B cell (primary cell): ENCODE measurements around the gene APOL3. TPM values are rescaled to one million over a fixed set of nuclear protein-coding genes. Genes with fewer than 3 reads are reported as not detected.
"Not testable (repeated sequence)": the region's sequence is repeated elsewhere in the genome, so short reads cannot be mapped to it uniquely, and the experiment has no call there.

Experiments
- ATAC-seq: fragments of 200-7000 bp; cut with Tn5 transposase; one replicate; pipeline ENCODE4 v1.10.0; 2021; ENCODE audit warnings: low read depth, mild to moderate bottlenecking, moderate number of reproducible peaks, moderate library complexity
- CTCF ChIA-PET: fragments of 350-600 bp; sonication (Branson Sonifier 250); formaldehyde crosslinking; loops from one replicate; lab custom pipeline; 2021; ENCODE audit warnings: antibody characterized with exemption, inconsistent platforms; lab: Charles Lee
- POLR2A ChIA-PET: fragments of 350-600 bp; sonication (Branson Sonifier 250); formaldehyde crosslinking; loops from one replicate; lab custom pipeline; 2021; ENCODE audit warnings: antibody characterized with exemption; lab: Charles Lee
- DNase-seq: peaks from one replicate; pipeline ENCODE4 v3.0.0; 2013
- H2AFZ ChIP-seq: 2 replicates; pipeline ENCODE4 v1.6.1; 2012; ENCODE audit warnings: mild to moderate bottlenecking, low read depth, low read length; ENCODE audit not compliant: insufficient read depth, poor library complexity, severe bottlenecking
- H3K27ac ChIP-seq, 2 donors: 1 replicate in 1 of 2; 2 replicates in 1 of 2; pipeline ENCODE4 v1.5.1; 2012 to 2013; ENCODE audit warnings: low read length in 2 of 2, mild to moderate bottlenecking in 2 of 2, moderate library complexity in 1 of 2
- H3K27me3 ChIP-seq, 4 experiments: fragments of 200-600 bp in 1 of 4; sonication (generic) in 1 of 4; replicated peaks in 1 of 4; 1 replicate in 2 of 4; 2 replicates in 2 of 4; pipeline versions ENCODE4 v1.6.1 to v1.7.0; 2013 to 2016; ENCODE audit warnings: low read length in 3 of 4, mild to moderate bottlenecking in 2 of 4, mixed read lengths in 1 of 4, moderate library complexity in 1 of 4; ENCODE audit not compliant: insufficient read depth in 4 of 4, control insufficient read depth in 3 of 4; ENCODE audit errors: control extremely low read depth in 1 of 4
- H3K36me3 ChIP-seq, 2 experiments: replicated peaks in 1 of 2; 1 replicate in 1 of 2; 2 replicates in 1 of 2; pipeline versions ENCODE4 v1.6.1 to v1.7.1; 2013; ENCODE audit warnings: low read length in 1 of 2; ENCODE audit not compliant: insufficient read depth in 2 of 2, control insufficient read depth in 1 of 2; ENCODE audit errors: control extremely low read depth in 1 of 2, extremely low read depth in 1 of 2
- H3K4me1 ChIP-seq, 2 donors: fragments of 200-600 bp in 1 of 2; sonication (generic) in 1 of 2; 1 replicate in 1 of 2; 2 replicates in 1 of 2; pipeline versions ENCODE4 v1.5.1 to v1.6.1; 2013 to 2017; ENCODE audit warnings: low read length in 2 of 2; ENCODE audit not compliant: control insufficient read depth in 2 of 2, insufficient read depth in 2 of 2
- H3K4me2 ChIP-seq: replicated peaks from 2 replicates; pipeline ENCODE3; 2012; ENCODE audit warnings: mild to moderate bottlenecking, low read depth, low read length; ENCODE audit not compliant: poor library complexity, severe bottlenecking
- H3K4me3 ChIP-seq, 5 experiments: fragments of 200-600 bp in 1 of 5; sonication (generic) in 1 of 5; 1 replicate in 3 of 5; 2 replicates in 2 of 5; pipeline versions ENCODE4 v1.5.1 to v1.7.0; 2011 to 2016; ENCODE audit warnings: low read length in 4 of 5, mild to moderate bottlenecking in 4 of 5, low read depth in 2 of 5, control low read depth in 1 of 5, moderate library complexity in 1 of 5; ENCODE audit not compliant: insufficient read depth in 1 of 5; ENCODE audit errors: control extremely low read depth in 1 of 5, extremely low read depth in 1 of 5
- H3K79me2 ChIP-seq: fragments of 200-600 bp; sonication (generic); one replicate; pipeline ENCODE4 v1.6.0; 2016; ENCODE audit warnings: low read length; ENCODE audit not compliant: control insufficient read depth, insufficient read depth
- H3K9ac ChIP-seq: fragments of 200-600 bp; sonication (generic); 2 replicates; pipeline ENCODE4 v1.6.1; 2017; ENCODE audit warnings: mild to moderate bottlenecking, low read length, moderate library complexity
- H3K9me3 ChIP-seq, 3 donors: one replicate each; pipeline versions ENCODE4 v1.6.1 to v1.7.1; 2013; ENCODE audit warnings: low read length in 2 of 3; ENCODE audit not compliant: control insufficient read depth in 2 of 3, insufficient read depth in 1 of 3; ENCODE audit errors: control extremely low read depth in 1 of 3
- H4K20me1 ChIP-seq: 2 replicates; pipeline ENCODE4 v1.6.0; 2012; ENCODE audit warnings: mild to moderate bottlenecking, low read length; ENCODE audit not compliant: insufficient read depth, control insufficient read depth, poor library complexity, severe bottlenecking
- H3K27ac Mint-ChIP-seq: one replicate; pipeline ENCODE4 v1.8.0; 2021; ENCODE audit warnings: mixed read lengths
- H3K27me3 Mint-ChIP-seq: one replicate; pipeline ENCODE4 v1.8.0; 2021; ENCODE audit warnings: mixed read lengths
- H3K4me1 Mint-ChIP-seq: one replicate; pipeline ENCODE4 v1.8.0; 2021; ENCODE audit warnings: mixed read lengths
- H3K4me3 Mint-ChIP-seq: one replicate; pipeline ENCODE4 v1.8.0; 2021; ENCODE audit warnings: mixed read lengths
- H3K9me3 Mint-ChIP-seq: one replicate; pipeline ENCODE4 v1.8.0; 2022; ENCODE audit warnings: mixed read lengths; ENCODE audit not compliant: insufficient read depth
- CTCF ChIP-seq: fragments of 200-600 bp; IDR thresholded peaks from one replicate; pipeline ENCODE4 v1.8.0; 2022; ENCODE audit warnings: antibody characterized with exemption, mild to moderate bottlenecking
- EZH2 ChIP-seq: IDR thresholded peaks from 2 replicates; pipeline ENCODE4 v1.6.1; 2012; ENCODE audit warnings: borderline replicate concordance, low read depth, mild to moderate bottlenecking, moderate library complexity, low read length; ENCODE audit not compliant: insufficient read depth, poor library complexity, severe bottlenecking
- WGBS: methylation state at CpG from one replicate; pipeline ENCODE4 v1.1.5; 2013; ENCODE audit warnings: missing lambda C conversion rate; ENCODE audit not compliant: insufficient coverage; 5-methylcytosine and 5-hydroxymethylcytosine counted together
- intact Hi-C: fragments of 100-400 bp; cut with micrococcal nuclease; formaldehyde crosslinking; loops from one replicate; pipeline ENCODE4 v1.10.0; 2022
- polyA plus RNA-seq: library from polyadenylated mRNA; depleted of rRNA; stranded (reverse); fragments of >200 nt; gene quantifications from 2 replicates; pipeline ENCODE4 v1.2.3, GENCODE V29; 2012
- total RNA-seq, 2 donors: library from RNA; stranded (reverse); fragments of 120-200 nt in 1 of 2; gene quantifications; 1 replicate in 1 of 2; 2 replicates in 1 of 2; pipeline versions ENCODE4 v1.2.3 to v1.2.4, GENCODE V29; 2013 to 2022

APOL3 gene
- total and polyA plus RNA-seq, 2 donors (not counting 1 experiment from before 2014, with no cell fraction given) = 55.0 to 97.2 TPM

- 71% methylated on average over 4 of the region's 8 CpGs for WGBS
Measured at GRCh38 chr22:36202906-36203305, 42.4 kb upstream of the APOL3 start.

GRCh38 chr22:36201630-36202319 is 41.2 kb upstream of the APOL3 start, which contains the start of gene APOL4:
TSS of gene APOL4 (minus strand) at chr22:36201809. CDS start at chr22:36201734, 75 bp downstream.
- Mint-ChIP-seq H3K4me1 (peaks cover 42% of the 10 kb centered on the region), H3K27ac (no peak within 1 kb of the TSS), H3K27me3 (peaks cover 31% of the 10 kb centered on the region), H3K9me3 (no peaks in the 10 kb centered on the region), H3K4me3 (no peak within 1 kb of the TSS)
- CTCF ChIA-PET = interaction anchor here (1.4 kb wide), 1 partner anchor 99 kb away, joined by 5 read pairs; no protein-coding TSS in a partner anchor
- Histone ChIP-seq H3K79me2 (no peaks in the 10 kb centered on the region), H3K36me3 (no peaks in the 10 kb centered on the region), H3K9me3 (no peaks in the 10 kb centered on the region), H3K4me3 (no peak within 1 kb of the TSS), H2AFZ (no peak within 1 kb of the TSS), H3K27me3 (peaks cover 0 to 10% (median 0%) of the 10 kb centered on the region in 4 experiments), H4K20me1 (no peaks in the 10 kb centered on the region), H3K4me2 (no peak within 1 kb of the TSS), H3K4me1 (peaks cover 15 to 38% of the 10 kb centered on the region in 2 donors), H3K27ac (no peak within 1 kb of the TSS), H3K9ac (no peak within 1 kb of the TSS)
- DNase-seq (no peak), ATAC-seq (no peak)
- TF ChIP-seq EZH2 = no peak
- no peak for TF ChIP-seq CTCF
- intact Hi-C loops = no loop called here
- 82% methylated on average over 8 of the region's 13 CpGs for WGBS
- POLR2A ChIA-PET = no interaction called here

More at GRCh38 chr22:36202906-36203305, 42.4 kb upstream of the APOL3 start:
- H3K9ac ChIP-seq, H3K4me2 ChIP-seq, H4K20me1 ChIP-seq, DNase-seq, H3K4me3 Mint-ChIP-seq, POLR2A ChIA-PET, H2AFZ ChIP-seq, H3K4me3 ChIP-seq, H3K9me3 ChIP-seq, H3K9me3 Mint-ChIP-seq, H3K27ac Mint-ChIP-seq, ATAC-seq, H3K79me2 ChIP-seq, H3K36me3 ChIP-seq, intact Hi-C loops, H3K27ac ChIP-seq: not testable (repeated sequence)
- peaks cover 9 to 29% of the 10 kb centered on the region in 2 donors for H3K4me1 ChIP-seq
- H3K27me3 Mint-ChIP-seq = peaks cover 29% of the 10 kb centered on the region
- peaks cover 0 to 10% (median 0%) of the 10 kb centered on the region in 4 experiments for H3K27me3 ChIP-seq
- CTCF ChIA-PET = interaction anchor here (1.4 kb wide), 1 partner anchor 98 kb away, joined by 5 read pairs; no protein-coding TSS in a partner anchor
- peaks cover 35% of the 10 kb centered on the region for H3K4me1 Mint-ChIP-seq

GRCh38 chr22:36201025-36201424 is 40.5 kb upstream of the APOL3 start:
- H3K9me3 Mint-ChIP-seq, H3K4me2 ChIP-seq, H3K4me3 Mint-ChIP-seq, POLR2A ChIA-PET, H3K4me3 ChIP-seq, intact Hi-C loops, H4K20me1 ChIP-seq, H3K36me3 ChIP-seq, H3K27ac Mint-ChIP-seq, H3K27ac ChIP-seq, DNase-seq, ATAC-seq, H3K79me2 ChIP-seq, CTCF ChIA-PET, H2AFZ ChIP-seq, H3K9ac ChIP-seq, H3K9me3 ChIP-seq: not testable (repeated sequence)
- peaks cover 38% of the 10 kb centered on the region for H3K4me1 Mint-ChIP-seq
- no CpG with 5 or more reads among the region's 5 CpGs for WGBS
- H3K27me3 Mint-ChIP-seq = peaks cover 31% of the 10 kb centered on the region
- H3K4me1 ChIP-seq = peaks cover 9 to 32% of the 10 kb centered on the region in 2 donors
- H3K27me3 ChIP-seq = peaks cover 0 to 10% (median 0%) of the 10 kb centered on the region in 4 experiments
